GM19395 (cell line): ENCODE measurements around the gene CYP3A4.
"Not testable (repeated sequence)": the region's sequence is repeated elsewhere in the genome, so short reads cannot be mapped to it uniquely, and the experiment has no call there.

Source experiments
- ATAC-seq: cut with Tn5 transposase; IDR thresholded peaks from one replicate; pipeline ENCODE4 v1.9.1; 2021; ENCODE audit warnings: mild to moderate bottlenecking, moderate library complexity; ENCODE audit not compliant: unreplicated experiment

Gene CYP3A4

DNA sequence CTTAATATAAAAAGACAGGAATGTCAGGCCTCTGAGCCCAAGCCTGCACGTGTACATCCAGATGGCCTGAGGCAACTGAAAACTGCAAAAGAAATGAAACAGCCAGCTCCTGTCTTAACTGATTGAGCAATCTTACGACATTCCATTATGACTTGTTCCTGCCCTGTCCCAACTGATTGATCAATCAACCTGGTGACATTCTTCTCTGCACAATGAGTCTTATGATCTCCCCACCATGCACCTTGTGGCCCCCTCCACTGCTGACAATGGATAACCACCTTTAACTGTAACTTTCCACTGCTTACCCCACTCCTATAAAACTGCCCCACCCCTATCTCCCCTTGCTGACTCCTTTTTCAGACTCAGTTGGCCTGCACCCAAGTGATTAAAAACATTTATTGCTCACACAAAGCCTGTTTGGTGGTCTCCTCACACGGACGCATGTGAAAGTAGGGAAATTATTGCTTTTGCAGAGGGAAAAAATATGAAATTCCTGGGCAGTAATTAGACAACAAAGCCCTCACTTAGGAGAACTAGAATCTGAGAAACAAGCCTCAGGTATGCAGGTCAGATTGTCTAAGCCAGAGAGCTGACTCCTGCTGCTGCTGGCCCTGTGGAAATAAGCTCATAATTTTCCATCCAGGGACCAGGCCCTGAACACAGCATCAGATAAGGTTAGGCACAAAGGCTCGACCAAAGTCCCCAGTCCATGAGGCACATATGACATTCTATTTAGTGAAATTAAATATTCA is 54.3 kb downstream of the CYP3A4 start:
- no peak for ATAC-seq

- no peak for ATAC-seq
These were observed 55.4 kb downstream of the CYP3A4 start for GRCh38 chr7:99728615-99729014.

DNA sequence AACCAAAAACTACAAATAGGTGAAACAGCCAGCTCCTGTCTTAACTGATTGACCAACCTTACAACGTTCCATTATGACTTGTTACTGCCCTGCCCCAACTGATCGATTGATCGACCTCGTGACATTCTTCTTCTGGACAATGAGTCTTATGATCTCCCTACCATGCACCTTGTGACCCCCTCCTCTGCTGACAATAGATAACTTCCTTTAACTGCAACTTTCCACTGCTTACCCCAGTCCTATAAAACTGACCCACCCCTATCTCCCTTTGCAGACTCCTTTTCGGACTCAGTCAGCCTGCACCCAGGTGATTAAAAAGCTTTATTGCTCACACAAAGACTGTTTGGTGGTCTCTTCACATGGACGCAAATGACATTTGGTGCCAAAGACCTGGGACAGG is 60.8 kb downstream of the CYP3A4 start:
- ATAC-seq: not testable (repeated sequence)

DNA sequence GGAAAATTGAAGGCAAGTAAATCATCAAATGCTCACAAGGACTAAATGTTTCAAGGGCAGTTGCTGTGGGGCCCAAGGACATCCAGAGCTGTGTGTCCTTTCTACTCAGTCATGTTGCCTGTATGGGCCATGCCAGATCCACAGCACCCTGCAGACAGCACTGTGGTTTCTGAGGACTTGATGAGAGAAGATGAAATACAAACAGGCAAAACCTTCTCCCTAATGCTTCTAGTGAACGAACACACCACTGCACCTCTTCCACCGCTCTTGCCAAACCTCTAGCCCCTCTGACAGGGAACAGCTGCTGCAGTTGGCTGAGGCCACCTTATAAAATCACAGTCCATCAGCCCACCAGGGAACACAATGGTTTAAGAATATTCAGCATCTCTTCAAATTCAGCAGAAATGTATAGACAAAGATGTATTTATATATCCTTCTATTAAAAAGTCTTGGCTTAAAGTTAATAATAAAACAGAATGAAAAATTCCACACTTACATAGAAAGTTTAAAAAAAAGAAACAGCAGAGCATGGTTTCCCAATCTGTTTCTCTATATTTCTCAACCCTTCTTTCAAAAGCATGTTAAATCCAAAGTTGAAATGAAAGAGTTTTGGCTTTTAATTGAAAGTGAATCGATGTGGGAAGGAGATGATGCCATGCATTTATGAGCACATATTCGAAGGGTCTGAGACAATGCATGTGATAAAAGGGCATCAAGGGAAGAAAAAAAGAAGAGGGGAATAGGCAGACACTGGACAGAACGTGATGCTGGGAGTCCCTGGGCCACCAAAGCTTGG is 63.0 kb downstream of the CYP3A4 start:
- no peak for ATAC-seq

DNA sequence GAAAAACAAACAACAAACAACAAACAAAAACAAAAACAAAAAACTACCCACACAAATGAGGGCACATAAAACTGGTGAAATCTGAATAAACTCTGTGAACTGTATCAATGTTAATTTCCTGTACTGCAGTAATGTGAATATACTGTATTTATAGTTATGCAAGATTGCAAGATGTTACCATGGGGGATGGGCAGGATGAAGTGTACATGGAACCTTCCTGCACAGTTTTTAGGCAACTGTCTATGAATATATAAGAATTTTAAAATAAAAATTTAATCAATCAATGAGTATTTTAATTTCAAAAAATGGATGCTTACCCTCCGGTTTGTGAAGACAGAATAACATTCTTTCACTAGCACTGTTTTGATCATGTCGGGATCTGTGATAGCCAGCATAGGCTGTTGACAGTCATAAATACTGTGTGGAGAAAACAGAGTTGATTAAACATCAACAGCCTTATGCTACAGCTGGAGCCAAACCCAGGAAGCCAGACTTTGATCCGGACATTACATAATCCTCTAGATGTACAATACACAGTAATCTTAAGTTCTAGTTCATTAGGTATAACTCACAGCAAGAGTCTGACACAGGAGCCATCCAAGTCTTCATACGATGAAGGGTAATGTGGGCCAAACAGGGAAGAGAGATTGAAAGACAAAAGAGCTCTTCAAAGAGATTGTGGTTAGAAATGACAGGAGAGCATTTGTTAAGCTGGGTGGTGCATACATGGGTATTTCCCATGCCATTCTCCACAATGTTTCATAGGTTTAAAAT is 63.8 kb downstream of the CYP3A4 start:
- no peak for ATAC-seq

DNA sequence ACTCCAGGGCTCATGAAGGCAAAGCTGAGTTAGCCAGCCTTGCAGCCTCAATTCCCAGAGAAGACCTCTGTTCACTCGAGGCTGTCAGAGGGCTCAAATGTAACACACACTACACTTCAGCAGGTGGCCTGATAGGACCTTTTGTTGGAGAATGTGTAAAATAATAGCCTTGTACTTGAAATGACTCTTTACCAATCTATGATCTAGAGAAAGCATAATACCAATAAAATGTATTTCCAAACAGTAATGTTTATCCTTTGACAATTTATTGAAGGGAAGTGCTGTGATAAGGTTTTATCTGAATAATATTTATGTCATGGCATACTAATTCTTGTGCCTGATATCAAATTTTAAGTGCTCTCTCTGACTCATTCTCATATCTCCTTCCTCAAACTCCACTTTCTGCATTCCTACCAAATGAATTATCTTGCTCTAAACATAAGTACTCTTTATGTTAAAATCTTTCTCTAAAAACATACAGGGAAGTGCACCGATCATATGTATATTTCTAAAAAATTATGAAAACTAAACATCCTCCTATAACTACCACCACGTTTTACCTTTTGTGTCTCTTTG is 69.9 kb downstream of the CYP3A4 start:
- ATAC-seq: no peak

DNA sequence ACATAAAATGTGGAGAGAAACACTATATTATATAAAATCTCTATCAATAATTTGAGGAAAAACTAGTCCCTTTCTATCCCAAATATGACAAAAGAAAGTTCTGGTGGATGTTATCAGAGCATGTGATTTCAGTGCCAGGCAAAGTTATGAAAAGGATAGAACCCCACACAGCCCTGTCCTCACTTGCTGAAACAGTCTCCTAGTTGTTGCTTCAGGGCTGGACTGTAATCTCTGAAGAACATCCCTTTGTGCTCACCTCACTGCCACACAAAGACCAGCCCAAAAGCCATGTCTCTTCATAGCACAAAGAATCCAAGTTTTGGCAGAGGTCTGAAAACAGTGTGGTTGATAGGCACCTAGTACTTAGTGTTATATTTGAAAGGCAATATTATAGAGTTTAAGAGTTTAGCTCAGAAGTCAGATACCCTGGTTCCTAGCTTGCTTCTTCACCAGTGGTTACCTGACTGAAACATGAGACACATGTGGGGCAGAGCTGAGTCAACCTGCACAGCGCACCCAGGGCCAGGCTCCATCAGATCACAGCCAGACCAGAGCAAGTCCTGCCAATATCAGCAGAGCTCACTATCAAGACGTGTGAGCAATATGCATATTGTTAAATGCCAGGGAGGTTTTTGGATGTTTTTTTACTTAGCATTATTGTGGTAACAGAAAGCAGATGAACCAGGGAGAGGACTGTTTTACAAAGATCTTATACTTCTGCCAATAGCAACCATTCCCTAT is 74.0 kb downstream of the CYP3A4 start:
- no peak for ATAC-seq

GRCh38 chr7:99709260-99709659 is 74.7 kb downstream of the CYP3A4 start:
- no peak for ATAC-seq

GRCh38 chr7:99707096-99707495 is 76.9 kb downstream of the CYP3A4 start:
- ATAC-seq: no peak
